K562 (cell line): Measurements from ENCODE around the gene NFIC. TPM values are rescaled to one million over a fixed set of nuclear protein-coding genes. Genes with fewer than 3 reads are reported as not detected.

Source experiments
- CHD1 ChIP-seq: fragments of 200-600 bp; sonication (generic); IDR thresholded peaks from one replicate; pipeline ENCODE4 v1.6.1; 2012; ENCODE audit warnings: mild to moderate bottlenecking, moderate library complexity, low read length, inconsistent platforms
- DEAF1 ChIP-seq: fragments of 450-650 bp; formaldehyde crosslinking; IDR thresholded peaks from 2 replicates; pipeline ENCODE4 v1.4.0; 2020; ENCODE audit warnings: mild to moderate bottlenecking, moderate library complexity
- KAT2B ChIP-seq: IDR thresholded peaks from one replicate; pipeline ENCODE4 v1.6.1; 2012; ENCODE audit warnings: low read depth, mild to moderate bottlenecking, control low read depth, inconsistent platforms, low read length, moderate library complexity
- RREB1 ChIP-seq: fragments of 250-450 bp; sonication (Bioruptor Pico); IDR thresholded peaks from 2 replicates; pipeline ENCODE4 v1.4.0; 2020
- polyA plus RNA-seq, 8 experiments: library from polyadenylated mRNA; depleted of rRNA in 4 of 8; stranded (reverse) in 5 of 8; unstranded in 3 of 8; fragments of >200 nt; fragmentation: Nextera tagmentation in 2 of 8; fragmentation: Illumina TruSeq in 1 of 8; extraction: Ambion mirVana in 2 of 8; extraction: Trizol in 1 of 8; gene quantifications; 2 replicates each; pipeline versions ENCODE4 v1.2.1 to v1.2.3, GENCODE V29; 2011 to 2014; ENCODE audit warnings: inconsistent platforms in 1 of 8, missing spikeins in 1 of 8
- total RNA-seq, 7 experiments: library from RNA; depleted of rRNA in 6 of 7; stranded (reverse); fragments of >200 nt in 6 of 7; fragmentation: Illumina TruSeq in 2 of 7; extraction: Trizol in 2 of 7; gene quantifications; 2 replicates each; pipeline versions ENCODE4 v1.2.1 to v1.2.3, GENCODE V29; 2011 to 2021; ENCODE audit warnings: low replicate concordance in 1 of 7
- TF ChIP-seq, protein P1 (sequence below), 2 experiments: fragments of 450-650 bp; formaldehyde crosslinking in 1 of 2; IDR thresholded peaks; 2 replicates each; pipeline versions ENCODE4 v1.4.0 to v1.6.1; 2014 to 2020; ENCODE audit warnings: mild to moderate bottlenecking in 2 of 2, borderline replicate concordance in 1 of 2, low read depth in 1 of 2
- TF ChIP-seq, protein P2 (sequence below): fragments of 250-450 bp; sonication (Bioruptor Pico); IDR thresholded peaks from 2 replicates; pipeline ENCODE4 v1.8.0; 2021; ENCODE audit warnings: moderate library complexity, mild to moderate bottlenecking, inconsistent platforms

Gene NFIC
- total and polyA plus RNA-seq, 9 of the 15 experiments (the other 6 are each of a cell fraction or from before 2014, with no cell fraction given): 0.71 to 62.1 (median 6.9) TPM

- TF ChIP-seq, protein P1, sequence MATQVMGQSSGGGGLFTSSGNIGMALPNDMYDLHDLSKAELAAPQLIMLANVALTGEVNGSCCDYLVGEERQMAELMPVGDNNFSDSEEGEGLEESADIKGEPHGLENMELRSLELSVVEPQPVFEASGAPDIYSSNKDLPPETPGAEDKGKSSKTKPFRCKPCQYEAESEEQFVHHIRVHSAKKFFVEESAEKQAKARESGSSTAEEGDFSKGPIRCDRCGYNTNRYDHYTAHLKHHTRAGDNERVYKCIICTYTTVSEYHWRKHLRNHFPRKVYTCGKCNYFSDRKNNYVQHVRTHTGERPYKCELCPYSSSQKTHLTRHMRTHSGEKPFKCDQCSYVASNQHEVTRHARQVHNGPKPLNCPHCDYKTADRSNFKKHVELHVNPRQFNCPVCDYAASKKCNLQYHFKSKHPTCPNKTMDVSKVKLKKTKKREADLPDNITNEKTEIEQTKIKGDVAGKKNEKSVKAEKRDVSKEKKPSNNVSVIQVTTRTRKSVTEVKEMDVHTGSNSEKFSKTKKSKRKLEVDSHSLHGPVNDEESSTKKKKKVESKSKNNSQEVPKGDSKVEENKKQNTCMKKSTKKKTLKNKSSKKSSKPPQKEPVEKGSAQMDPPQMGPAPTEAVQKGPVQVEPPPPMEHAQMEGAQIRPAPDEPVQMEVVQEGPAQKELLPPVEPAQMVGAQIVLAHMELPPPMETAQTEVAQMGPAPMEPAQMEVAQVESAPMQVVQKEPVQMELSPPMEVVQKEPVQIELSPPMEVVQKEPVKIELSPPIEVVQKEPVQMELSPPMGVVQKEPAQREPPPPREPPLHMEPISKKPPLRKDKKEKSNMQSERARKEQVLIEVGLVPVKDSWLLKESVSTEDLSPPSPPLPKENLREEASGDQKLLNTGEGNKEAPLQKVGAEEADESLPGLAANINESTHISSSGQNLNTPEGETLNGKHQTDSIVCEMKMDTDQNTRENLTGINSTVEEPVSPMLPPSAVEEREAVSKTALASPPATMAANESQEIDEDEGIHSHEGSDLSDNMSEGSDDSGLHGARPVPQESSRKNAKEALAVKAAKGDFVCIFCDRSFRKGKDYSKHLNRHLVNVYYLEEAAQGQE (IDR thresholded peaks at IDR 0.05; ENCODE audit: borderline replicate concordance): no peak
- TF ChIP-seq, protein P1 (CRISPR knock-in tag; IDR thresholded peaks at IDR 0.05; ENCODE audit: low read depth): no peak
- TF ChIP-seq, protein P2, sequence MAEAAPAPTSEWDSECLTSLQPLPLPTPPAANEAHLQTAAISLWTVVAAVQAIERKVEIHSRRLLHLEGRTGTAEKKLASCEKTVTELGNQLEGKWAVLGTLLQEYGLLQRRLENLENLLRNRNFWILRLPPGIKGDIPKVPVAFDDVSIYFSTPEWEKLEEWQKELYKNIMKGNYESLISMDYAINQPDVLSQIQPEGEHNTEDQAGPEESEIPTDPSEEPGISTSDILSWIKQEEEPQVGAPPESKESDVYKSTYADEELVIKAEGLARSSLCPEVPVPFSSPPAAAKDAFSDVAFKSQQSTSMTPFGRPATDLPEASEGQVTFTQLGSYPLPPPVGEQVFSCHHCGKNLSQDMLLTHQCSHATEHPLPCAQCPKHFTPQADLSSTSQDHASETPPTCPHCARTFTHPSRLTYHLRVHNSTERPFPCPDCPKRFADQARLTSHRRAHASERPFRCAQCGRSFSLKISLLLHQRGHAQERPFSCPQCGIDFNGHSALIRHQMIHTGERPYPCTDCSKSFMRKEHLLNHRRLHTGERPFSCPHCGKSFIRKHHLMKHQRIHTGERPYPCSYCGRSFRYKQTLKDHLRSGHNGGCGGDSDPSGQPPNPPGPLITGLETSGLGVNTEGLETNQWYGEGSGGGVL (CRISPR knock-in tag): no peak
- TF ChIP-seq DEAF1 (CRISPR knock-in tag): no peak
- TF ChIP-seq RREB1 (CRISPR knock-in tag): no peak
- no peak for TF ChIP-seq KAT2B
- TF ChIP-seq CHD1: peak; percentile 74
Measured at GRCh38 chr19:3506384-3507340, 140.3 kb downstream of the NFIC start (continued).
